Stimulated activated CD8-positive, alpha-beta memory T cell treated with anti-CD3 and anti-CD28 coated beads, Interleukin-7, amount 100 ng/mL, for 48 hours (primary cell): ENCODE results near the gene GALNT7.
A peak's percentile ranks its signal among the peaks of the same experiment; 100 is the strongest.

Experiments
- DNase-seq, 2 donors: peaks; one replicate each; pipeline ENCODE4 v3.0.0-alpha.2; 2020; ENCODE audit warnings: low read depth in 1 of 2; ENCODE audit errors: extremely low read depth in 1 of 2

GALNT7 gene

DNA sequence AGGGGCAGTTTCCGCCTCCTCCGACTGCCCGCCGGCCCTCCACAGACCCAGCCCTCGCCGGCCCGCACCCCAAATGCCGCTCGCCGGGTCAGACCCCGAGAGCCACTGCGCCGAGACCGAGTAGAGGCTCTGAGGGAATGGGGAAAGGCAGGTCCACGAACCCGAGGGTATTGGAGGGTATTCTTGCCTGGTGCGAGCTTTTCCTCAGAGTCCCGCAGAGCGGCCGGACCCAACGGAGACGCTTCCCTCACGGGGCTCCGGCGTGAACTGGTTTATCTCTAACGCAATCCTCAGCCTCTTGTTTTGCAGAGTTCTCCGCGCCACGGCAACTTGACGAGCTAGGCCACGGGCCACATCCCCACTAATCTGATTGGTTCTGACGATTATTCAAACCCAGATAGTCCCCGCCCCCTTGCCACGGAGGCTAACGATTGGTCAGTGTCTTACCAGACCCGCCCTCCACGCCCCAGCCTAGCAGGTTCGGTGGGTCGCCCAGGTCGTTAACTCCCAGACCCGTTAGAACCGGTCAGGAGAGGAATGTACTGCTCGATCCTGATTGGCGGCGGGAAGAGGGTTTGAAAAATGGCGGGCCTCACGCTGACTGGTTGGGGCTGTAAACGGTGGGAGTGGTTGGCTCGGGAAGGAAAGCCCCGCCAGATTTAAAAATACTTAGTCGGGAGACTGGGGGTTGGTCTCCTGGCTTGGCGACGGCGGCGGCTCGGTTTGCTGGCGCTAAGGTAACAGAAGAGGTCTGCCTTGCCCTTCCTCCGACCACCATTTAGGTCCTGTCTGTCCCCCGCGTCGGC is 165.7 kb downstream of the GALNT7 start, which contains the start of gene HMGB2:
HMGB2 (minus strand) TSS at position 274 of the 806 bp plus-strand sequence. CDS start 709 bp downstream, outside the sequence.
- peak; percentile 99 to 100 for DNase-seq

DNA sequence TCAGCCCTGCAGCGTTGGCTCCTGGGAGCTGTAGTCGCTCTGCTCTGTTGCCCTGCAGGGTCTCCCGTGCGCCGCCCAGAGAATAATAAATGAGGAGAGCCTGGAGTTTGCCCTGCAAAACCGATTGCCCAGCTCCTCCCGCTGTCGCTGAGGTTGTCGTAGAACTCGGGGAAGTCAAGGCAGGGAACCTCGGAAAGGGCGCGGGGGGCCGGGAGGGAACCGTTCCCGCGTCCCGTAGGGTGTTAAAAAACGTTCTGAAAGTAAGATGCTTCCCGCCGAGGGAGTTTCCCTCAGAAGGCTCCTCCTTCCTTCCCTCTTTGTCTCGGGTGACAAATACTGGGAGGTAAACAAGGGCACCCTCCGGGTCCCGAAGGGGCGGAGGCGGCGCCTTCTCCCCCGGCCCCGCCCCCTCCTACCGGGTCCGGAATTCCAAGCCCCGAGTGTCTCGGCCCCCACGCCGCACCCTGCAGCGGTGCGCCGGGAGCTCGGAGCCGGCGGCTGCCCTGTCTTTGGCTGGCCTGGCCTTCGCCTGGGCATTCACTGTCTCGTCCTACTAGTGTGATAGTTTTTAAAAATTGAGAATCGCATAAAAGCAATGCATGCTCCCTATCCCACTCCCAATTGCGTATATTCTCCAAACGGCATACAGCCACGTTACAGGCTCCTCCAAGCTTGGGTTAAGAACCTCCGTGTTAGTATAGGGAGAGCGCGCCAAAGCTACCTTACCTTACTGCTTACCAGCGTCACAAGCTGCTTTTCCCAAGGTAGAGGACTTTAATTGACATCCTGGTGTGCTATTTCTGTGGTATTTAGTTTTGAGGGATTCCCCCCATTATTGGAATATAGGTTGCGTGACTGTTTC is 166.5 kb downstream of the GALNT7 start:
- DNase-seq, result peak; percentile 33 to 48

DNA sequence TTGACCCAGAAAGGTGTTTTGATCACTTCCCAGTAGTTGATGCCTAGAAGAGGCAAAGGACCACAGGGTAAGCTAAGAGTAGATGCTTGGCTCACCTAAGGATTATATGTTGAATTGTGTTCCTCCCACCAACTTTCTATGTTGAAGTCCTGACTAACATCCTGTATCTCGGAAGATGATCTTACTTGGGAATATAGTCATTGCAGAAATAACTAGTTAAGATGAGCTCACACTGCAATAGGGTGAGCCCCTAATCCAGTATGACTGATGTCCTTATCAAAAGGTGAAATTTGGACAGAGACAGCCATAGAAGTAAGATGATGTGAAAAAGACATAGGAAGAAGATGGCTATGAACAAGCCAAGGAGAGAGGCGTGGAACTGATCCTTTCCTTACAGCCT is 168.9 kb downstream of the GALNT7 start:
- DNase-seq, result no peak

- DNase-seq, result no peak
These were observed 175.3 kb downstream of the GALNT7 start for GRCh38 chr4:173343832-173344397.

GRCh38 chr4:173345648-173346047 is 177.0 kb downstream of the GALNT7 start:
- no peak for DNase-seq

- no peak for DNase-seq
These were observed 177.5 kb downstream of the GALNT7 start for GRCh38 chr4:173346074-173346473.

GRCh38 chr4:173347467-173347866 is 178.9 kb downstream of the GALNT7 start:
- DNase-seq, result no peak

- DNase-seq, result no peak
These were observed 189.3 kb downstream of the GALNT7 start for GRCh38 chr4:173357939-173358338.

DNA sequence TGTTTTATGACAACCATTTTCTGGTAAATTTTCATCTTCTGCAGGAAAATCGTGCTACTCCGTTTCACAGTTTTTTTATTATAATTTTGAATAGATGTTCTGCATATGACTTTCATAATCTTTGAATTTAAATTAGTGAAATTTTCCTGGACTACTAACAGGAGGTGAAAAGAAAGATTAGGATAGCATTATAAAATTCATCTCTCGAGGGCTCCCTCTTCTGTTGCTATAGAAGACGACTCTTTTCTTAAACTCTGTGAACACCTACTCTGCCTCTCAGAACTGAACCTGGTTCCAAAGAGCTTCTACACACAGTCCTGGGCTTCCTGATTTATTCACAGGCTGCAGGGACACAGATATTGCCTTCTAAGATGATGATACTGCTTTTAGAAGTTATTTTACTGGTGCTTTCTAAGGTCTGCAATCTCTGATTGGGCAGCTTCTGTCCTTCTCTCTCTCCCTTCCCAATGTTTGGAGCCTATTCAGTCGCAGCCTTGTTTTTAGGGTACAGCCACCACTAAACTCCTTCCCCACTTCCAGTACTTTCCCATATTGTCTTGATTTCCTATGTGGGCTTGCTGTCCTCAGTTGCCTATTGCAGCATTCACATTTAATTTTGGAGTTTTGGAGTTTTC is 192.1 kb downstream of the GALNT7 start:
- DNase-seq, result no peak

- DNase-seq, result no peak
These were observed 194.1 kb downstream of the GALNT7 start for GRCh38 chr4:173362666-173363065.

DNA sequence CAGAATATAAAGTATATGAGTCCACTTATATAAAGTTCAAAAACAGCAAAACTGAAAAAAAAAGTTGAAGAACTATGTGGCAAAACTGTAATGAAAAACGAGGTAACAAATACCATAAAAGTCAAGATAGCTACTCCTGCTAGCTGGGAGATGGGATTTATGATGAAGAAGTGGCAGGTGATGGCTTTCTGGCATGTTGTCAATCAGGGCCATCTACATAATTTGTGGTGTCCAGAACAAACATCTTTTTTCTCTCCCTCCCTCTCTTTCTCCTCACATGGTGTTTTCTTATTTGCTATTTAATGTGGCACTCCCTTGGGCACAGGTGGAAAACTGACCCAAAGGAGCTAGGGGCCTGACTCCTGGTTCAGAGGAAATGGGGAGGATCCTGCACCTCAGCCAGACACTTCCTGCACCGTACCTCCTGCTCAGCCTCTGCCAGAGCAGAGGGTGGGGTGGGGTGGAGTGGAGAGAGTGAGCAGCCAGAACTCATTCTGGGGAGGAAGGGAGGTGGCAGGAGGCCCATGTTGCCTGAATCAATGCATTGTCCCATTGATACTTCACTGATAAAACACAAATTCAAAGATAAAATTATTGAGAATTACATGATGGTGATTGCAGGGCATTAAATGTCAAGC is 196.9 kb downstream of the GALNT7 start:
- no peak for DNase-seq

GRCh38 chr4:173367285-173367684 is 198.7 kb downstream of the GALNT7 start:
- no peak for DNase-seq

- DNase-seq, result no peak
These were observed 199.3 kb downstream of the GALNT7 start for GRCh38 chr4:173367946-173368345.

DNA sequence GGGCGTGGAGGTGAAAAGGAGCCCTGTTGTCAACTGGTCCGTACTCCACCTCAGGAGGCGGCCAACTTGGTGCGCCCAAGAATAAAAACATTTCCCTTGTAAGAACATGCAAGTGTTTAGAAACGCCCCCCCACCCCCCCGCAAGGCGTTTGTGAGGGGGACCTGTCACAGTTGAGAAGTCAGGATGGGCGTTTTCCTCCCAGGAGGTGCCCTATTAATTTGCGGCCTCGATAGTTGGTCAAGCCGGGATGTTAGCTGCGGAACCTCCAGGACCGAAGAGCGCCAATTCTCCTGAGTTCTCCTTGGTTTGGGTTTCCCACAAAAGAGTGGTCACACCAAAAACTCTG is 201.5 kb downstream of the GALNT7 start:
- peak; percentile 1 to 45 for DNase-seq

- DNase-seq, result peak; percentile 92 to 95
These were observed 202.1 kb downstream of the GALNT7 start, which contains the start of gene SAP30 for GRCh38 chr4:173370477-173371291. SAP30 (plus strand) TSS chr4:173370954; CDS start chr4:173371183, 229 bp downstream.

- DNase-seq, result peak; percentile 17 to 20
These were observed 202.9 kb downstream of the GALNT7 start for GRCh38 chr4:173371292-173372192.
